Hematopoietic multipotent progenitor cell treated with erythropoietin and hydrocortisone succinate and interleukin-3 and kit ligand, for 8 days (in vitro differentiated cells): ENCODE measurements around the gene GTF3C1.
A peak's percentile ranks its signal among the peaks of the same experiment; 100 is the strongest.

Source experiments
- DNase-seq: peaks from one replicate; pipeline ENCODE4 v3.0.0-alpha.2; 2015

Gene GTF3C1

DNA sequence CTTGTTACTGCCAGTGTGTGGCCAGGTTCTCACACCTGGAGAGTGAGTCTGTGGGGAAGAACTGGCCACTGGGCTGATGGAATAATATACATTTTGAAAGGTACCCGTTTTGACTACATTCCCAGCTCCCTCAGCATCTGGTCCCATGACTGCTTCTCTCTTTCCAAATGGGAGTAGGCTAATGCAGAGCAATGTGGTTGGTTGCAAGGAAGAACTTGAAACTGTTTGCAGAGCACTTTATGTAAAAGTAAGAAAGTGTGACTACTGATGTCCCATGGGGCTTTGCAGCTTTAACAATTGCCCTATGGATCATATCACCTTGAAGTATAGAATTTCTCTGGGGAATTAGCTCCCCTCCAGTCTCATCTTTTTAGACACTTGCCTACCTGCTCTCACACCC is 9.2 kb upstream of the GTF3C1 start:
- DNase-seq = no peak

DNA sequence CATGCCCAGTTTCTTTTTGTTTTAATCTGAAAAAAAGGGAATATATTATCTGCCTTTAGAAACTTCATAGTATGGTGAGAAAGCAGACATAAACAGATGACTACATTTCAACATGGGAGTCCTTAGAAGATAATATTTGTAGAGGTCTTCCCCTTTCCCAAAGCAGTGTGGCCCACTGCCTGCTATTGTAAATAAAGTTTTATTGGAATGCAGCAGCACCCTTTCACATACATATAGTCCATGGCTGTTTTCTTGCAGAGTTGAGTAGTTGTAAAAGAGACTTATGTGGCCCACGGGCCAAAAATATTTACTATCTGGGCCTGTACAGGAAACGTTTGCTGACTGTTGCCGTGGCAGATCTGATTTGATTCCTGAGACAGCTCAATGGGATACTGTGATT is 8.7 kb upstream of the GTF3C1 start:
- DNase-seq = no peak

DNA sequence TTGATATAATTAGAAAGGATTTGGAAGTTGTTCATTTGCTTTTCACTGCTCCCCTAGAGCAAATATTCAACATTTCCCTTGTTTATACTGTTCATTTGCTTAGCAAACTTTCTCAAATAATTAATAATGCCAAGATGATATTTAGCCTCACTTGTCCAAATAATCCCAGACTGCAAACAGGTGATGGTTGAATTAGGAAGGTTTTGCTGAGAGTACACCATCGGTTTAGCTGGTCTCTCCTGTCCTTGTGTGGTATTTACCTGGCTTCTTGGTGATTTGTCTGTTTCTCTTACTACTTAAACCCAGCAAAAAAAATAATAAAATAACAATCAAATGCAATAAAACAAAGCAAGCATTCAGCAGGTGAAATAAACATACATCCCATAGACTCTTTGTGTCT is 6.8 kb upstream of the GTF3C1 start:
- DNase-seq = no peak

DNA sequence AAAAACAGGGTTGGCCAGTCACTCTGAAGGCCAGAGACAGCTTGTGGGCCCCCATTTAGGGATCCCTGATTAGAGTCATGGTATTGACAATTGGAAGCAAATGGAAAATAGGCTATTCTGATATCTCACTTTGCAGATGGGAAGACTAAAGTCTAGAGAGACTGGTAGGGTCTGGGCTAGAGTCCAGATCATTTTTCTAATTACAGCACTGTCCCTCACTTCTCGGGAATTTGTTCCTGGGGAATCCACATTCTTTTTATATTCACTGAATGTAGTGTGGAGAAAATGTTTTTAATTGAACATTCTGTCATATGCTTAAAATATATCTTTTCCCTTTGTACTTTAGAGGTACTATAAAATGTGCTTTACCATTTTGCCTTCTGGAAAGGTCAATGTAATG is 1.3 kb upstream of the GTF3C1 start:
- DNase-seq = no peak

DNA sequence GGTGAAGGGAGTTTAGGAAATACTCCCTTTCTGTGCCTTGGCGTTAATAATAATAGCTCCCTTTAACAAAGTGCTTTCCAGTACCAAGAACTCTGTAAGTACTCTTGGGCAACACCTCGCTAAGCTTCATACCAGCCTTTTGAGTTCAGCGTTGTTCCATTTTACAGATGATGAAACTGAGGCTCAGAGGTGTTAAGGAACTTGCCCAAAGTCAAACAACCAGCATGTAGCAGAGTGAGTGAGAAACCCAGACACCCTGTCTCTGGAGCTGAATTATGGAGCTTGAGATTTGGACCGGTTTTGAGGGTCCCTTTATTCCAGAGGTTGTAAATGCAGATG is 838 bp upstream of the GTF3C1 start:
- peak; percentile 3 for DNase-seq

DNA sequence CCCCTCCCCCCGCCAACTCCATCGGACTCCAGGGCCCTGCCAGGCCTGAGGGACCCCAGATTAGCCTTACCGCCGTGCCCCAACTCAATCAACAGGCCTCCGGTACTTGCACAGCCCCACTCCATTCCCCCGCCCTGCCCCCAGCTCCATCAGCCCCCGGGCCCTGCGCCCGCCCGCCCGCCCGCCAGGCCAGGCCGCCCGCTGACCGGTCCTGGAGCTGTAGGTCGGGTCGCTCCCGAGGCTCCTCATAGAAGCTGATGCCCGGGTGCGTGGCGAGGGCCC is 308 bp downstream of the GTF3C1 start:
- no peak for DNase-seq

DNA sequence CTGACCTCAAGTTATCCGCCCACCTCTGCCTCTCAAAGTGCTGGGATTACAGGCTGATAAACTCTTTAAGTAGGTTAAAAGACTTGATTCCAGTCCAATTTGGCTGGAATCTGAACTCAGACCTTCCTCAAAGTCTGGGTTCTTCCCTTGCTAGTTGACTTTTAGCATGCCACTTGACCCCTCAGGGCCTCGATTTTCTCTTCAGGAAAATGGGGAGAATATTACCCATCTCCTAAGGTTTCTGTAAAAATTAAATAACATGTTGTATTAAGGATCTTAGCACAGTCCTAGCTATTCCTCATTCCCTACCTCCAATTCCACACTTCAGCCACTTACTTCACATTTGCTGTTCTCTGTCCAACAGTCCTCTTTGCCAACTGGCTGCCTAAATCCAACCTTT is 1.9 kb downstream of the GTF3C1 start:
- no peak for DNase-seq

DNA sequence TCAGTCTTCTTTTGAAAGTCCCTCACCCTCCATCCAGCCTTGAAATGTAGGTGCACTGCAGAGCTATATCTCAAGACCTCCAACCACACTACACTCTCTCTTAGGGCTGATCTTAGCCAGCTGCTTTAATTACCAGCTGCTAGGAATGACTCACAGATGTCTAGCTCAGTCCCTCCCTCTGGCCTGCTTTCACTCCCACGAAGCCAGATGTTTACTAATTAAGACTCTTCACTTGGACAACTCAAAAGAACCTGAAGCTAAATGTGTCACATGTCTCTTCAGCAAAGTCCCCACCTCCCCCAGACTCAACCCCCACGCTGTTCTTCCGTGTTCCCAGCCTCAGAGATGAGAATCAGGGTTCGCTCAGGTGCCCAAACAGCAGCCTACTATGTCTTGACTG is 2.6 kb downstream of the GTF3C1 start:
- DNase-seq = peak; percentile 27

DNA sequence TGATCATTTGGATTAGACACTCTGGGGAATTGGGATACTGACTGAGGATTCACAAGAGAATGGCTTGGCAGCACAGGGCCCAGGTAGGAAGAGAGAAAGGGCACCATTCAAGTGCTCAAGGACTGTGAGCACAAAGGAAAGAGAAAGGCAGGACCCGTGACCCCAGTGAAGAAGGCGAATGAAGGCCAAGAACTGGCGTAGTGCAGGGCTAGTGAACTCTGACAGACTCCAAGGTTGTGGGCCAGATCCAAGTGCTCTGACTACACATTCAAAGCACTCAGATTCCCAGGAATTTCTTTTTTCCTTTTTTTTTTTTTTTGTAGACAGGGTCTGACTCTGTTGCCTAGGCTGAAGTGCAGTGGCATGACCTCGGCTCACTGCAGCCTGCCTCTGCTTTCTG is 5.0 kb downstream of the GTF3C1 start:
- DNase-seq = no peak

DNA sequence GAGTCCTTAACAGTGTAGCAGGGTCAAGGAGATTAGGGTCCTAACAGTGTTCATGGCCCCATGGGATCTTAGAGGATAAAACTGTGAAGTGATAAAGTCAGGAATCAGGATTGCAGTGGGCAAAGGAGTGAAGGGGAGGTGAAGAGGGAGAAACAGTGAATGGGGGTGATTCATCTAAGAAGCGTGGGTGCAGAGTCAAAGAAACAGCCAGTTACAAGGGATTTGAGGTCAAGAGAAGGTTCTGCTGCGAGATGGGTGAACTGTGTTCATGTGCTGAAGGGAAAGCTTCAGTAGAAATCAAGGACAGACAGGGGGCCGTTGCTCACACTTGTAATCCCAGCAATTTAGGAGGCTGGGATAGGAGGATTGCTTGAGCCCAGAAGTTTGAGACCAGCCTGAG is 5.9 kb downstream of the GTF3C1 start:
- no peak for DNase-seq

DNA sequence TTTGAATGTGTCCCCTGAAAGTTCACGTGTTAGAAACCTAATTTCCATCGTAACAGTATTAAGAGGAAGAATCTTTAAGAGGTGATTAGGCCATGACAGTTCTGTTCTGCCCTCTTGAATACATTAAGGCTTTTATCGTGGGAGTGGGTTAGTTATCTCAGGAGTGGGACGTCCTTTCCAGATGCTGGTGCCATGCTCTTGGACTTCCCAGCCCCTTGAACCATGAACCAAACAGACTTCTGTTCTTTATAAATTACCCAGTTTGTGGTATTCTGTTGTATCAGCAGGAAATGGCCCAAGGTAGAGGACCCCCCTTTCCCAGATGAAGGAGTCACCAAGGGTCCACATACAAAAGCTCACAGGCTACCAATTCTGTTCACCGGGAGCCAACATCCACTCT is 10.1 kb downstream of the GTF3C1 start:
- DNase-seq = no peak

DNA sequence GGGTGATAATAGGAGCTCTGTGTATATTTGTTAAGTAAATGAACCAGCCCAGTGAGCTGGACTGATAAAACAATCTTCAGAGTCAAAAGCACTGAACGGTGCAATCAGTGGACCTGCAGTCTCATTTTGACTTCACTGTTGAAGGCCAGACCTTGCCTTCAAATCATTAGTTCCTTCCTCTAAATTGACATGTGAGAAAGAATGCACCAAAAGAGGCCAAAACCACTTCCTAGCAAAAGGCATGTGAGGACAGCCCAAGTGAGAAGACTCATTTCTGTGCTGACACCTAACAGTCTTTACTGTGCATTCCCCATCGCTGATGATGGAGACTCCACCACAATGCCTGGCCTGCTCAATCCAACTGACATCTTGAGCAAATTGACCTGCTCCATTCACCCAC is 10.6 kb downstream of the GTF3C1 start:
- no peak for DNase-seq

DNA sequence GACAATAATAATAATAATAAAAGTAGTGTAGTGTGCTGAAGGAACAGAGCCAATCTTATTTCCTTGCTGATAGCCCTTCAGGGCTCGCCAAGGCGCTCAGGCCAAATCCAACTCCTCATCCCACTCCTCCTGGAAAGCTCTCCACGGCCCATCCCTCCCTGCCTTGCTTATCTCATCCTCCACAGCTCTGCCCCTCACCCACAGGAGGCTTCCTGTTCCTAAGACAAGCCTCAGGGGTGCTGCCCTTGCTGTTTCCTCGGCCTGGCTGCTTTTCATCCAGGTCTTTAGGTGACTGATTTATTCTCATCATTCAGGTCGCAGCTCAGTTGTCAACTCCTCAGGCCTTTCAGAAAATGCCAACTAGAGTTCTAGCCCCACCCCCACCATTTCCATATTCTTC is 11.2 kb downstream of the GTF3C1 start:
- DNase-seq = no peak

DNA sequence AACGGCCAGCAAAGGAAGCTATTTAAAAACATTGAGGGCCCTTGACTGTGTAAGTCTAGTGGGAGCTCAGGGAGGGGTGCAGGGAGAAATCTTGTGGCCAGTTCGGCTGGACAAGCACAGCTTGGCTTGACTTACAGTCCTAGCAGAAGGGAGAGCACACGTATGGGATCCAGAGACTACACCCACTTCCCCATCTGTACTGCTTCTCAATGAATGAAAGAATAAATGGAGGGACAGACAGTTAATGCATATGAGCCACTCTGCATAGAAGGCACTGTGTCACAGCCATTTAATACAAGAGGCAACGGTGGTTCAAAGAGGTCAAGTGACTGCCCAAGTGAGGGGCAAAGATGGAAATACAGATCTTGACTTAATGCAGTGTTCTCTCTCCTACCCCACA is 15.5 kb downstream of the GTF3C1 start:
- DNase-seq = no peak

DNA sequence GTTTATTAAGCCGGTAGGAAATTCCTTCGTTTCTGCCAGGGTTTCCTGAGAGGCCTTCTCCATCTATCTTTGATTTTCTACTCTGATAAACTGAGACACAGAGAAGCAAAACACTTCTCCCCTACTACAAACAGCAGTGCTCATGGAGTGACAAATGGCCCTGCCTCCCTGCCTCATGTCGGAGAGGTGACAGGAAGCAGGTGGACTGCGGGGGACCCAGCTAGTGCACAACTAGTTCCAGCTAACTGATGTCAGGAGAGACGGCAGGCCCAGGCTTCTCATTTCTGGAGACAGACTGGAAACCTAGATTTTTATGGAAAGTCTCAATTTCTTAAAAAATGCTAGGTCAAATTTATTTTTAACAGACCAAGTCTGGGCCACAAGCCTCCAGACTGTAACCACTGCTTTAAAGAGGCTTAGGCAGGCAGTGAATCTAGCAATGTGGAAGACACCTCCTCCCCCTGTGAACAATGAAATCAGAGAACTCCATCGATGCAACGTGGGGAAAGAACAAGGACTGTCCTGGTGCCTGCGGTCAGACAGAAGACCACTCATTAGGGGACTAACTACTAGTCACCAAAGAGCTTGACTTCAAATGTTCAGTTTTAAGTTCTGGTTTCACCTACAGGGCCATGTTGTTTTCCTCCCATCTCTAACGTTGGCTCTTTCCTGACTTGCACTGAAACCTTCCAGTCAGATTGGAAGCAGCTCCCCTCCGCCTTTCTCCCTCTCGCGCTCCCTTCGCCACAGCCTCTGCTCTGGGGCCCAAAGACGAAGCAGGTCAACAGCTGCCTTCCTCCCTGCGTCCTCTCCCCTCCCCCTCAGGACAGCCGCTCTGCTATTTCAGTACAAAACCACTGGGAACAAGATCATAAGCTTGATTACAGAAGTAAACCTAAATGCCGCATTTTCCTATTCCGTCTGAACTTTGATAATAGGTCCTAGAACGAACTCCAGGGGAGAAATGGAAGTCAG is 17.6 kb downstream of the GTF3C1 start:
- no peak for DNase-seq

DNA sequence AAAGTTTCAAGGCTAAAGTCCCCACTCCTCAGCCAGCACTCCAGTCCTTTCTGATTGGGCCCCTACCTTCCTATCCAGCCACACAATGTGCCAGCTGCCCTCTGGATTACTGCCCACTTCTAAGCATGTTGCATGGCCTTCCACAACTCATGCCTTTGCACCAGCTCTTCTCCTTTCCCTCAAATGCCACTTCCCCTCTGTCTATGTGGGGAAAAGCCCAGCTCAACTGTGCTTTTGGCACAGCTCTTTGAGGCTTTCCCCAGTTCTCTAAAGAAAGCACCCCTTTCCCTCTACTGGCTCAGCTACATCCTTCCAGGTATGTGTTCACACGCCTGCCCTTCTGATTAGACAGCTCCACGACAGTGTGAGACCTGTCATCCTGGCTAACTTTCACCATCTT is 18.5 kb downstream of the GTF3C1 start:
- no peak for DNase-seq

DNA sequence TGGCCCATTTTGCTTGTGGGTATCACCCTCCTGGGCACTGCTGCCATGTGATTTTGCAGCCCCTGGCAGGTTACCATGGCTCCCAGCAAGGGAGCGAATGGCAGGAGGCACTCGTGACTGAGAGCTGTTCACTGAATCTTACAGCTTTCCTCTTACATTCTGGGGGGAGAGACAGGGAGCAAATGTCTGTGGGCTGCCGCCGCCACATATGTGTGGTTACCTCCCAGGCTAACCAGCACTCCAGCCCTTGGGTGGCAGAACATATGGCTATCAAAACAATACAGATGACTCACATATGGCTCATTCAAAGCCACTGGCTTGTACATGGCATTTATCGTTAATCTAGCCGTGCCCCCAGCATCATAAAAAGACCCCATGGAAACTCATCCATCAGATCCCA is 19.8 kb downstream of the GTF3C1 start:
- no peak for DNase-seq

DNA sequence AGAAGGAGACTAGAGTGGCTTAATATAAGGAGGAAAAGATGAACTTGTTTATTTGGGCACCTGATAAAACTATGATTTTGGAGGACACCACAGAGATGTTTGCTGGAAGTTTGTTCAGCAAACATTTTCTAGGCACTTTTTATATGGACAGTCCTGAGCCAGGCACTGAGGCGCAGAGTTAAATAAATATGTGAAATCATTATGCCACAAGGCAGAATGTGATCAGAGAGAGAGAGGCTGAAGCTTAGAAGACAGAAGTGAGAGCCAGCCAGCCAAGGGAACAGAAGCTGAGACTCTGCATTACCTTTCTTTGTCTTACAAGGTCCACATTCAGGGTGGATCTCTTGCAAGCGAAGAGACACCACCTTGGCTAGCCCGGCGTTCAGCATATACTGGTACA is 21.4 kb downstream of the GTF3C1 start:
- DNase-seq = no peak

DNA sequence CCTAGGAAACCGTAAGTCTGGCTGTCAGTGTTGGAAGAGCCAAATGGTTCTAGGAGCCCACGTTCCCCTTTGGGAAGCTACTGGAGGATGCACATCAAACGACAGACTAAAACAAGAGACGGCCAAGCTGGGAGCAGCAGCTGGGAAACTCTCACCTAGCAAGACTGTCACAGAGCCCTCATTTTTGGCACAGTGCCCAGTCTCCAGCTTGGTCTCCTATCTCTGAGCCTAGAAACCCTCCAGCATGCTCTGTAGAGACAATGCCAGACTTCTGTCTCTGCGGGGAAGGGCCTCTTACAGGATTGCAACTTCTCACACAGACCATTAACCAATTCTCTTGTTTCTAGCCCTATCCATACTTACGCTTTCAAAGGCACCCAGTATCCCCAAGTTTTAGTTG is 23.5 kb downstream of the GTF3C1 start:
- peak; percentile 67 for DNase-seq

DNA sequence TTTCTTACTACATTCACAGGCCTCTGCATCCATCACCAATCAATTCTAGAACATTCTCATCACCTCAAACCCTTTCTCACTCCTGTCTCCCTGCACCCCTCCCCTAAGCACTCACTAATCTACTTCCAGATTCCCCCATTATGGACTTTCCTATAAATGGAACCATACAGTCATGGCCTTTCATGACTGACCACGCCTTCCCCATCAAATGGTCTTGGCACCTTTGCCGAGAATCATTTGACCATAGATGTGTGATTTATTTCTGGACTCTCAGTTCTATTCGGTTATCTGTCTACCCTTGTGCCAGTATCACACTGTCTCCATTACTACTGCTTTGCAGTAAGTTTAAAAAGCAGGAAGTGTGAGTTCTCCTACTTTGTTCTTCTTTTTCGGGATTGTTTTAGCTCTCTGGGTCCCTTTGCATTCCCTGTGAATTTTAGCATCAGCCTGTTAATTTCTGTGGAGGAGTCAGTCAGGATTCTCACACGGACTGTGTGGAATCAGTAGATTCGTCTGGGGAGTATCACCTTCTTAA is 27.5 kb downstream of the GTF3C1 start:
- DNase-seq = no peak

DNA sequence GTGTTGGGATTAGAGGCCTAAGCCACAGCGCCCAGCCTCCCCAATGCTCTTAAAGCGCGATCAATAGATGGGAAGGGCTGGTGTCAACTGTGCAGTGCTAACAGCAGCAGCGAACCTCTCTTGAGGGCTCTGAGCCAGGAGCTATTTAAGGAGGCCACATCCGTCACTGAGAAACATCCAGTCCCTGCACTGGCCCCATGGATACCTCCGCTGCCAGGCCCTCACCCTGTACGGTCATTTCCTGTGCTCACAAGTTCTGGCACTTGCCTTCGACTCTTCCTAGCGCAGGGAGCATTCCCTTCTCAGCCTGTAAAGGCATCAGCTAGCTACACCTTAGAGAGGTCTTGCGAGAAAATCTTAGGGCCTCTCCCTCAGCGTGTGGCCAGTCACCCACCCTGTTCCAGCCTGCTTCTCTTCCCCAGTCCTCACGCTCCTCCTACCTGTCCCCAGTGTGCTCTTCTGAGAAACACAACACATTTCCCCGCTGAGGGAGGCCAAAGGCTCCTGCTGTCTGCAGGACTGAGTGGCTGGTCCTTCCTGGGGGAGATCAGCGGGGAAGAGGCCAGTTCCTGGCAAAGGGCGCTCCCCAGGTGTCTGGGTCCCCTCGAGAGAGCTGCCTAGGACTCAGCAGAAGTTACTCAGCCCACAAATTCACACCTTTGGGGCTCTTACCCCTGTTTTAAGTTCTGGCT is 28.6 kb downstream of the GTF3C1 start:
- DNase-seq = no peak

DNA sequence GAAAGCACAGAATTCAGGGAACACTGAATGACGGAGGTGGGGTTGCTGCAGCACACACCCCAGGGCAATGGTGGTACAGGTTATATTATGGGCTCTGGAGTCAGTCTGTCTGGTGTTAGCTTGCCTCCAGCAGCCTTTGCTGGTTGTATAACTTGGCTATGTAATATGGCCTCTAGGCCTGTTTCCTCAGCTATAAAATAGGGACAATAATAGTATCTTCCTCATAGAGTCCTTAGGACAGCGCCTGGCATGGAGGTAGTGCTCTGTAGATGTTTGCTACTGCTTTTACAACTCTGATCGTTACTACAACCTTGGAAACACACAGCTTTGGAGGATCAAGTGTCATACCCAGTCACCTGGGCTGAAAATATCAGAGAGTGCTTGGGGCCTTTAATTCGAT is 31.5 kb downstream of the GTF3C1 start:
- no peak for DNase-seq

DNA sequence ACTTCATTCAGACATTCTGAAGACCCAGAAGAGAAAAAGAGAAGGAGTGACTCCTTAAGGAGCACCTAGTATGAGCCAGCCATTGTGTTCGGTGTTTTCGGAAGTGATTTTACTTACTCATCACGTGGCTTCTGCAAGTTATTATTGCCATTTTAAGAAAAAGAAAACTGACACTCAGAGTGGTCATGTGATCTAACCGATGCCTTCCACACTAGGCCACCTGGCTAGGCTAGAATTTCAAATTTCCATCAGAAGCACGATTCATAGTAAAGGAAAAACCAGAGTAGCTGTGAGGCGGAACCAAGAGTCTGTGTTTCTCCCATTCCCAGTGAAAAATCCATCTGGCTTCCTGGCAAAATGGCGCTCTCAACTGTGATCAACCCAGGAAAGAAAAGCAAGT is 32.0 kb downstream of the GTF3C1 start:
- no peak for DNase-seq

DNA sequence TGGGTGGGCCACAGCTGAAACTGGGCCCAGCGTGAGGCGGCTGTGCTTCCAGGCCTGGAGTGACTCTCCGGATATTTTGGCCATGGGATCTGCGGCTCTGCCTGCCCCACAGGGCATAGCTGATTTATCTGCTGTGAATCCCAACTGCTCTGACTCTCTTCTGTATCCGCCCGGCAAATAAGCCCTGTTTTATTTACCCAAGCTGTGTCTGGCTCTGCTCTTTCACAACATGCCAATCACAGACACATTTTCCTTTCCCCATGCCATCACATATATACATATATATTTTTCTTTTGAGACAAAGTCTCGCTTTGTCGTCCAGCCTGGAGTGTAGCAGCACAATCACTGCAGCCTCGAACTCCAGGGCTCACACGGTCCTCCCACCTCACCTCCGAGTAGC is 33.3 kb downstream of the GTF3C1 start:
- DNase-seq = no peak
